ENCODE results near the gene LITAF.
A peak's percentile ranks its signal among the peaks of the same experiment; 100 is the strongest.

DNA sequence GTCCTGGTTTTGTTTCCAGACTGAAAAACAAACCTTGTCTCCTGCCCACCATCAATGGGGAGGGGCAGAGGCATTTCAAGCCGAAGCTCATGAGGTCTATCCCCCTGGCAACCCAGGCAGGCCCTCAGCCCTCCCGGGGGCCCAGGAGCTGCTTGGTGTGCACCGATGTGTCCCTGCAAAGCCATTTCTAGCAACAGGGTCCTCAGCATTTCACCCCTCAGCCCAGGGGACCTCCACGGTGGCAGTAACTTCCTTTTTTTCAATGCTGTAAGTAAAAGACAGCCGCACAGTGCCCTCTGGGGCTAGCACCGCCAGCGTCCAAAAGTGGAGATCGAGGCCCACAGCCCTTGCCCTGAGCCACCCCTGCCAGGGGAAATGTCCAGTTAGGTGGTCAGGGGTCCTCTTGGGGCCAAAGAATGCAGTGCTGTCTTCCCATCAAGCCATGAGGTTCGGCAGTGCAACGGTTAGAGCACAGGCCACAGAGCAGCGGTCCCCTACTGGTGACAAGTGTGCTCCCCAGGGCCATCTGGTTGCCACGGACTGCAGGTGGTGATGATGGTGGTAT, 79.9 kb downstream of the LITAF start:
- TF ChIP-seq, protein P1, sequence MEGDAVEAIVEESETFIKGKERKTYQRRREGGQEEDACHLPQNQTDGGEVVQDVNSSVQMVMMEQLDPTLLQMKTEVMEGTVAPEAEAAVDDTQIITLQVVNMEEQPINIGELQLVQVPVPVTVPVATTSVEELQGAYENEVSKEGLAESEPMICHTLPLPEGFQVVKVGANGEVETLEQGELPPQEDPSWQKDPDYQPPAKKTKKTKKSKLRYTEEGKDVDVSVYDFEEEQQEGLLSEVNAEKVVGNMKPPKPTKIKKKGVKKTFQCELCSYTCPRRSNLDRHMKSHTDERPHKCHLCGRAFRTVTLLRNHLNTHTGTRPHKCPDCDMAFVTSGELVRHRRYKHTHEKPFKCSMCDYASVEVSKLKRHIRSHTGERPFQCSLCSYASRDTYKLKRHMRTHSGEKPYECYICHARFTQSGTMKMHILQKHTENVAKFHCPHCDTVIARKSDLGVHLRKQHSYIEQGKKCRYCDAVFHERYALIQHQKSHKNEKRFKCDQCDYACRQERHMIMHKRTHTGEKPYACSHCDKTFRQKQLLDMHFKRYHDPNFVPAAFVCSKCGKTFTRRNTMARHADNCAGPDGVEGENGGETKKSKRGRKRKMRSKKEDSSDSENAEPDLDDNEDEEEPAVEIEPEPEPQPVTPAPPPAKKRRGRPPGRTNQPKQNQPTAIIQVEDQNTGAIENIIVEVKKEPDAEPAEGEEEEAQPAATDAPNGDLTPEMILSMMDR (conservative IDR thresholded peaks at IDR 0.05; ENCODE audit: low read length) = peak; percentile 43; the same call in 1 of the 2 replicates
- TF ChIP-seq EZH2phosphoT487 (IDR thresholded peaks at IDR 0.05; ENCODE audit: borderline replicate concordance, low read depth, low read length) = no peak
